Measurements from ENCODE around the gene WASF3. TPM values are rescaled to one million over a fixed set of nuclear protein-coding genes. Genes with fewer than 3 reads are reported as not detected.

Gene WASF3
- total and polyA plus RNA-seq, 4 donors, result 0.82 to 4.9 (median 2.3) TPM

DNA sequence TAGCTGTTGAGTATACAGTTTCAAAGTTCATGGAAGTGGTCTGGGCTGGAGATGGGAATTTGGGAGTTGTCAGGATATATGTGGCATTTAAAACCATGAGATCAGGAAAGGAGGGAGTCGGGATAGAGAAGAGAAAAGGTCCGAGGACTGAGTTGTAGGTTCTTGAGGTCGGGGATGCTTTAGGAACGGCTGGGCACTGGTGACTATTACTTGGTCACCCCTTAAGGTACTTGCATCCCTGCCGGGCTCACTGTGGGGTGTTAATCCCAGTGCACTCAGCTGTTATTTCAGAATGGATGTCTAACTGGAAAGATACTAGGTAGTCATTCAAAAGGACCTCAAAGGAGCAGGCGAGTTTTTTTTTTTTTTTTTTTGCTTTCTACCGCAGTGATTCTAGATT lies 34.2 kb downstream of the WASF3 start:
- H3K9ac ChIP-seq (ENCODE audit: low read depth in 1 of 2, low read length in 2 of 2), result no peak overlapping the region
- no peak for DNase-seq (ENCODE audit: low spot score)
- H3K27ac ChIP-seq (ENCODE audit: low read depth in 1 of 2, low read length in 2 of 2), result no peak overlapping the region
- WGBS, result 81% methylated on average over 7 of the region's 7 CpGs
- H3K36me3 ChIP-seq (ENCODE audit: control insufficient read depth in 4 of 4, insufficient read depth in 3 of 4, low read depth in 1 of 4, low read length in 3 of 4), result no peaks in the 10 kb centered on the region
- H3K4me3 ChIP-seq (ENCODE audit: low read depth in 1 of 3, low read length in 3 of 3), result no peak overlapping the region
- H3K4me1 ChIP-seq (ENCODE audit: control insufficient read depth in 4 of 4, insufficient read depth in 4 of 4, low read length in 3 of 4), result peaks cover 0 to 28% (median 17%) of the 10 kb centered on the region in 4 donors
- TF ChIP-seq YY1 (IDR thresholded peaks at IDR 0.05), result no peak
- TF ChIP-seq JUND (IDR thresholded peaks at IDR 0.05), result no peak
- TF ChIP-seq, protein P1, sequence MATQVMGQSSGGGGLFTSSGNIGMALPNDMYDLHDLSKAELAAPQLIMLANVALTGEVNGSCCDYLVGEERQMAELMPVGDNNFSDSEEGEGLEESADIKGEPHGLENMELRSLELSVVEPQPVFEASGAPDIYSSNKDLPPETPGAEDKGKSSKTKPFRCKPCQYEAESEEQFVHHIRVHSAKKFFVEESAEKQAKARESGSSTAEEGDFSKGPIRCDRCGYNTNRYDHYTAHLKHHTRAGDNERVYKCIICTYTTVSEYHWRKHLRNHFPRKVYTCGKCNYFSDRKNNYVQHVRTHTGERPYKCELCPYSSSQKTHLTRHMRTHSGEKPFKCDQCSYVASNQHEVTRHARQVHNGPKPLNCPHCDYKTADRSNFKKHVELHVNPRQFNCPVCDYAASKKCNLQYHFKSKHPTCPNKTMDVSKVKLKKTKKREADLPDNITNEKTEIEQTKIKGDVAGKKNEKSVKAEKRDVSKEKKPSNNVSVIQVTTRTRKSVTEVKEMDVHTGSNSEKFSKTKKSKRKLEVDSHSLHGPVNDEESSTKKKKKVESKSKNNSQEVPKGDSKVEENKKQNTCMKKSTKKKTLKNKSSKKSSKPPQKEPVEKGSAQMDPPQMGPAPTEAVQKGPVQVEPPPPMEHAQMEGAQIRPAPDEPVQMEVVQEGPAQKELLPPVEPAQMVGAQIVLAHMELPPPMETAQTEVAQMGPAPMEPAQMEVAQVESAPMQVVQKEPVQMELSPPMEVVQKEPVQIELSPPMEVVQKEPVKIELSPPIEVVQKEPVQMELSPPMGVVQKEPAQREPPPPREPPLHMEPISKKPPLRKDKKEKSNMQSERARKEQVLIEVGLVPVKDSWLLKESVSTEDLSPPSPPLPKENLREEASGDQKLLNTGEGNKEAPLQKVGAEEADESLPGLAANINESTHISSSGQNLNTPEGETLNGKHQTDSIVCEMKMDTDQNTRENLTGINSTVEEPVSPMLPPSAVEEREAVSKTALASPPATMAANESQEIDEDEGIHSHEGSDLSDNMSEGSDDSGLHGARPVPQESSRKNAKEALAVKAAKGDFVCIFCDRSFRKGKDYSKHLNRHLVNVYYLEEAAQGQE (IDR thresholded peaks at IDR 0.05), result no peak
- no peak for TF ChIP-seq HNF4G (IDR thresholded peaks at IDR 0.05)
- TF ChIP-seq EGR1 (IDR thresholded peaks at IDR 0.05; ENCODE audit: low read depth in 2 of 2), result no peak
- TF ChIP-seq, protein P2, sequence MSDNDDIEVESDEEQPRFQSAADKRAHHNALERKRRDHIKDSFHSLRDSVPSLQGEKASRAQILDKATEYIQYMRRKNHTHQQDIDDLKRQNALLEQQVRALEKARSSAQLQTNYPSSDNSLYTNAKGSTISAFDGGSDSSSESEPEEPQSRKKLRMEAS (IDR thresholded peaks at IDR 0.05), result no peak
- no peak for TF ChIP-seq CTCF (IDR thresholded peaks at IDR 0.05; ENCODE audit: low read depth, low read length, missing input control)
- TF ChIP-seq HNF4A (conservative IDR thresholded peaks at IDR 0.05), result no peak
- no peak for TF ChIP-seq FOXA2 (IDR thresholded peaks at IDR 0.05)
- TF ChIP-seq NR2F2 (IDR thresholded peaks at IDR 0.05), result no peak
- no peak for TF ChIP-seq SP1 (IDR thresholded peaks at IDR 0.05)
- no peak for TF ChIP-seq ZBTB33 (IDR thresholded peaks at IDR 0.05)
- TF ChIP-seq RAD21 (IDR thresholded peaks at IDR 0.05), result no peak
- no peak for TF ChIP-seq RXRA (IDR thresholded peaks at IDR 0.05)
- TF ChIP-seq FOXA1 (IDR thresholded peaks at IDR 0.05), result no peak
- TF ChIP-seq ATF3 (IDR thresholded peaks at IDR 0.05), result no peak
- no peak for TF ChIP-seq GABPA (IDR thresholded peaks at IDR 0.05 in 1 of 2, conservative IDR thresholded peaks at IDR 0.05 in 1 of 2)
- TF ChIP-seq TAF1 (conservative IDR thresholded peaks at IDR 0.05), result no peak
- no peaks in the 10 kb centered on the region for H3K9me3 ChIP-seq (ENCODE audit: control insufficient read depth in 4 of 4, low read length in 3 of 4)
- no peaks in the 10 kb centered on the region for H3K27me3 ChIP-seq (ENCODE audit: control insufficient read depth in 4 of 4, insufficient read depth in 4 of 4, low read length in 3 of 4)
